Hepatocyte (in vitro differentiated cells): ENCODE measurements around the gene BCAS1.

Experiments
- EZH2 ChIP-seq: fragments of 200-600 bp; sonication (generic); IDR thresholded peaks from 2 replicates; pipeline ENCODE4 v1.6.1; 2016; ENCODE audit warnings: antibody characterized with exemption, mild to moderate bottlenecking, borderline replicate concordance
- EZH2phosphoT487 ChIP-seq: fragments of 200-600 bp; sonication (generic); IDR thresholded peaks from one replicate; pipeline ENCODE4 v1.6.1; 2018; ENCODE audit warnings: antibody characterized with exemption, mild to moderate bottlenecking, low read depth, moderate library complexity; ENCODE audit not compliant: unreplicated experiment, severe bottlenecking
- TF ChIP-seq, protein P1 (sequence below): fragments of 200-600 bp; sonication (generic); IDR thresholded peaks from 2 replicates; pipeline ENCODE4 v1.5.1; 2016; ENCODE audit warnings: antibody characterized with exemption, mild to moderate bottlenecking; ENCODE audit not compliant: poor library complexity

GRCh38 chr20:54097236-54097529 is 26.8 kb upstream of the BCAS1 start:
- TF ChIP-seq, protein P1, sequence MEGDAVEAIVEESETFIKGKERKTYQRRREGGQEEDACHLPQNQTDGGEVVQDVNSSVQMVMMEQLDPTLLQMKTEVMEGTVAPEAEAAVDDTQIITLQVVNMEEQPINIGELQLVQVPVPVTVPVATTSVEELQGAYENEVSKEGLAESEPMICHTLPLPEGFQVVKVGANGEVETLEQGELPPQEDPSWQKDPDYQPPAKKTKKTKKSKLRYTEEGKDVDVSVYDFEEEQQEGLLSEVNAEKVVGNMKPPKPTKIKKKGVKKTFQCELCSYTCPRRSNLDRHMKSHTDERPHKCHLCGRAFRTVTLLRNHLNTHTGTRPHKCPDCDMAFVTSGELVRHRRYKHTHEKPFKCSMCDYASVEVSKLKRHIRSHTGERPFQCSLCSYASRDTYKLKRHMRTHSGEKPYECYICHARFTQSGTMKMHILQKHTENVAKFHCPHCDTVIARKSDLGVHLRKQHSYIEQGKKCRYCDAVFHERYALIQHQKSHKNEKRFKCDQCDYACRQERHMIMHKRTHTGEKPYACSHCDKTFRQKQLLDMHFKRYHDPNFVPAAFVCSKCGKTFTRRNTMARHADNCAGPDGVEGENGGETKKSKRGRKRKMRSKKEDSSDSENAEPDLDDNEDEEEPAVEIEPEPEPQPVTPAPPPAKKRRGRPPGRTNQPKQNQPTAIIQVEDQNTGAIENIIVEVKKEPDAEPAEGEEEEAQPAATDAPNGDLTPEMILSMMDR, result no peak
- TF ChIP-seq EZH2phosphoT487 (no peak), EZH2 (no peak)
